Activated CD8-positive, alpha-beta memory T cell treated with anti-CD3 and anti-CD28 coated beads for 24 hours (primary cell): ENCODE measurements around the gene TMEM109.

ENCODE experiments used
- DNase-seq: peaks from one replicate; pipeline ENCODE4 v3.0.0-alpha.2; 2020

Gene TMEM109, protein sequence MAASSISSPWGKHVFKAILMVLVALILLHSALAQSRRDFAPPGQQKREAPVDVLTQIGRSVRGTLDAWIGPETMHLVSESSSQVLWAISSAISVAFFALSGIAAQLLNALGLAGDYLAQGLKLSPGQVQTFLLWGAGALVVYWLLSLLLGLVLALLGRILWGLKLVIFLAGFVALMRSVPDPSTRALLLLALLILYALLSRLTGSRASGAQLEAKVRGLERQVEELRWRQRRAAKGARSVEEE

GRCh38 chr11:60913793-60914632 lies at the start of gene TMEM109:
Gene TMEM109 (plus strand): TSS chr11:60914158. CDS start chr11:60919694, 5,536 bp downstream.
- peak; percentile 93 for DNase-seq

DNA sequence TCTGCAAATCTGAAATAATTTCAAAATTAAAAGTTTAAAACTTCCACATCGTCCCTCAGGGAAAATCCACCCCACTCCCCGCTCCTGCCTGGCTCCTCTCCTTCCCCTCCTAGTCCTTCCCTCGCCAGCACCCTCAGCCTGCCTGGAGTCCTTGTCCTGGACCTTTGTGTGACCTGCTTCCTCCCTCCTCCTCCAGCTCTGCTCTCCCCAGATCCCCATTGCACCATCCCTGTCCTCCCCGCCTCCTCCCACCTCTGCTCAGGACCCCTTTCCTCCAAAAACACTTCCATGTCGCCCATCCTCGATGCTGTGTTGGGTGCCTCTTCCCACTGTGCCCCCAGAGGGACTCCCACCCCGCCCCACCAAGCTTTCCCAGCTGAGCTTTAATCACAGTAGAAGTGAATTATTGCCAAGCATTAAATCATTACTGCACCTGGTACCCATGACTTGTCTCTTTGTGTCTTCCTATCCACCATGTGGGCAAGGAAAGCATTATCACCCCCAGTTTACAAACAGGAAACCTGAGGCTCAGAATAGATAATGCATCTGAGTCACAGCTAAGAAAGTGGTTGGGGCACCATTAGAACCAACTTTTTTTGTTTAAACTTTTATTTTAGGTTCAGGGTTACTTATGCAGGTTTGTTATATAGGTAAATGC lies 49.0 kb upstream of the TMEM109 start:
- DNase-seq: peak; percentile 24

DNA sequence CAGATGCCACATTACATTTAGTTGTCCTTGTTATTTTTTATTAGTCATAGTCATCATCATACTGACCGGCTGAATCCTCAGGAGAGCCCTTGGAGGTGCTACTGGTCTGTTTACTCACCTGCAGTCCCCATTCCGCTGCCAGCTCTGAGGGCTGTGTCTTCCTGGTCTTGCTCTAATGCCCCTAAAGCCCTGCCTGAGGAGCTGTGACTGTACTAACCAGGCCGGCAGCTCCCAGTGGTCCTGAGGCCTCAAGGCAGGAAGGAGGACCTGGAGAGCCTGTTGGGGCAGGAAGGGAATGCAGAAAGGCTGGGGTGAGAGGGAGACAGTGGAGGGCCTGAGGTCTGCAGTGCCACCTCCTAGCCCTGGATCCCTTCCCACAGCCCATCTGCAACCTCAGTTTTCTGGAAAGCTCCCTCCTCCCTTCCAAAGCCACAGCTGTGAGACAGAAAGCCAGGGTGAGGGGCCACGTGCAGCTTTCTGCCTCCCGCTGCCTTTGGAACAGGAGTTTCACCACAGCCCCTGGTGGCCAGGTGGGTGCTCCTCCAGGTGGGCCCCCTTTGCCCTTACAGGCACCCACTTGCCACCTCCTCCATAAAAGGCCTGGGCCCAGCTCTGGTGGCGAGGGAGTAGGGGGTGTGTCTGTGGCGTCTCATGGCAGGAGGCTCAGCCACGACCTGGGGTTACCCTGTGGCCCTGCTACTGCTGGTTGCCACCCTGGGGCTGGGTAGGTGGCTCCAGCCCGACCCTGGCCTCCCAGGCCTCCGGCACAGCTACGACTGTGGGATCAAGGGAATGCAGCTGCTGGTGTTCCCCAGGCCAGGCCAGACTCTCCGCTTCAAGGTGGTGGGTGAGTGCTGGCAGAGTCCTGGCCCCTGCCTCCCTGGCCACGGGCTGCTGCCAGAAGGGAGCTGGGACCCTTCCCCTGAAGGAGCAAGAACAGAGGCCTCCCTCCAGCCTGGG lies 46.8 kb upstream of the TMEM109 start, which contains the start of gene ZP1:
Gene ZP1, plus strand, starts transcription at position 632 of the 960 bp plus-strand sequence. Its CDS starts 20 bp downstream, at position 652.
- peak; percentile 51 for DNase-seq

- peak; percentile 55 for DNase-seq
These were observed 45.9 kb upstream of the TMEM109 start for GRCh38 chr11:60867871-60868681.

GRCh38 chr11:60868682-60869450 lies 45.1 kb upstream of the TMEM109 start:
- peak; percentile 52 for DNase-seq

DNA sequence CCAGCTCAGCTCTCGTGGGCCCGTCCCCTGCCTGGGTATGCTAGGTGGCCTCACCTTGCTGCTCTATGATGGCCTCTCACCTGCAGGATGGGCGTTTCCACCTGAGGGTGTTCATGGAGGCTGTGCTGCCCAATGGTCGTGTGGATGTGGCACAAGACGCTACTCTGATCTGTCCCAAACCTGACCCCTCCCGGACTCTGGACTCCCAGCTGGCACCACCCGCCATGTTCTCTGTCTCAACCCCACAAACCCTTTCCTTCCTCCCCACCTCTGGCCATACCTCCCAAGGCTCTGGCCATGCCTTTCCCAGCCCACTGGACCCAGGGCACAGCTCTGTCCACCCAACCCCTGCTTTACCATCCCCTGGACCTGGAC lies 44.5 kb upstream of the TMEM109 start:
- DNase-seq: peak; percentile 45

DNA sequence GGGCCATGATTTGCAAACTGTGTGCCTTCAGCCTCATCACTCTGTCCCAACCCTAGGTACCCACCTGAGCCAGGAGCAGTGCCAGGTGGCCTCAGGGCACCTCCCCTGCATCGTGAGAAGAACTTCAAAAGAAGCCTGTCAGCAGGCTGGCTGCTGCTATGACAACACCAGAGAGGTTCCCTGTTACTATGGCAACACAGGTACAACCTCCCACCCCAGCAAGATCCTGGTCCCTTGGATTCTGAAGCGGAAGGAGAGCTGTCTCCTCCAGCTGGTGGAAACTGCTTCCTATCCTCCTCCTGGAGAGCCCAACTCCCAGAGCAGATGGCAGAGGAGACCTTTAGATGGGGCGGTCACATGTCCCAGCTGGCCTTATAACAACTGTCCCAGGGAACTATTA lies 43.7 kb upstream of the TMEM109 start:
- DNase-seq: peak; percentile 51

- peak; percentile 53 for DNase-seq
These were observed 43.1 kb upstream of the TMEM109 start for GRCh38 chr11:60870733-60871377.

DNA sequence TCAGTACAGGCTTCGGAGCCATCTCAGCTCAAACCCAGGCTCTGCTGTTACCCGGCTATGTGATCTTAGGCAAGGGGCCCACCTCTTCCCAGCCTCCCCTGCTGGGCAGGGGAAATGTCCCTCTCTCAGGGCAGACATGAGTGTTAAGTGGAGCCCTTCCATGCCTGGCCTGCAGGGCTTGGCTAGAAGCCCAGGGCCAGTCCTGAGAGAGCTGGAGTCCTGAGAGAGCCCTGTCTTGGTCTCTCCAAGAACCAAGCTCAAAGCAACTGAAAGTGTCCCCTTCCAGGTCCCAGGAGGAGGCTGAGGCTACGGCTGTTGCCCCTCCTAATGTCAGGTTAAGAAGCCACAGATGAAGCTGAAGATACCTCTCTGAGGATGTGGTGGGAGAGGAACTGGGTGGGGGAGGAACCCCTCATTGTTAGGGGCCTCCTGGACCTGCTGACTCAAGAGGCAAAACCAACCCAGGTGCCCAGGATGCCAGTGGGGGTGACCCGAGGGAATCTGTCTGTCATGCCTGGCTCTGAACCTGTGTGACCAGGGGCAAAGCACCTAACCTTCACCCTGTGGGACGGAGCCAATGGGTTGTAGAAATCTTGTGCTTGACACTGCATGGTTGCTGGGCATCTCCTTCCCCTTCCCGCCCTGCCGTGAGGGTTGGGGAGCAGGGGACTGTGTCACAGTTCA lies 42.4 kb upstream of the TMEM109 start:
- peak; percentile 60 for DNase-seq

- DNase-seq: peak; percentile 55
These were observed 41.6 kb upstream of the TMEM109 start for GRCh38 chr11:60872124-60872960.

DNA sequence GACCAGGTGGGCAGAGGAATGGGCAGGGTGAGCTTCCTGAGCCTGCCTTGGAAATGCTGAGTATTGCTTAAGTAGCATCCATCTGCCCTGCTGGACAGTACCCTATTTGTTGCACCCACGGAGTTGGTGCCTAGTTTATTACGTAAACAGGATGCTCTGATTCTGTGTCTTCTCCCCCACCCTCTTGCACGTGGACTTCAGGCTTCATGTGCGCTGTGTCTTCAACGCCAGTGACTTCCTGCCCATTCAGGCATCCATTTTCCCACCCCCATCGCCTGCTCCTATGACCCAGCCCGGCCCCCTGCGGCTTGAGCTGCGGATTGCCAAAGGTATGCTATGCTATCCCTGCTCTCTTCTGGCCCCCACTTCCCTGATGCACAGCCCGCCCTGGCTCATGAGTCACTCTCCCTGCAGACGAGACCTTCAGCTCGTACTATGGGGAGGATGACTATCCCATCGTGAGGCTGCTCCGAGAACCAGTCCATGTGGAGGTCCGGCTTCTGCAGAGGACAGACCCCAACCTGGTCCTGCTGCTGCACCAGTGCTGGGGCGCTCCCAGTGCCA lies 40.9 kb upstream of the TMEM109 start:
- DNase-seq: peak; percentile 57

DNA sequence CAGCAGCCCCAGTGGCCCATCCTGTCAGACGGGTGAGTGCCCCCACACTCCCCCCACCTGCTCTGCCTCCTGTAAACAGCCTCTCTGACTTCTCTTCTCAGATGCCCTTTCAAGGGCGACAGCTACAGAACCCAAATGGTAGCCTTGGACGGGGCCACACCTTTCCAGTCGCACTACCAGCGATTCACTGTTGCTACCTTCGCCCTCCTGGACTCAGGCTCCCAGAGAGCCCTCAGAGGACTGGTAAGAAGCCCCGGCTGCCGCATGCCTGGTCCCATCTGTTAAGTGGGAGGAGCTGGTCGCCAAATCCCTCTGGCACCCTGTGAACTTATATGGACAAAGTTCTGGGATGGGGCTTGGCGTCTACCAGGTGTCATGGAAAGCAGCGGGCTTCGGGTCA lies 40.4 kb upstream of the TMEM109 start:
- no peak for DNase-seq

DNA sequence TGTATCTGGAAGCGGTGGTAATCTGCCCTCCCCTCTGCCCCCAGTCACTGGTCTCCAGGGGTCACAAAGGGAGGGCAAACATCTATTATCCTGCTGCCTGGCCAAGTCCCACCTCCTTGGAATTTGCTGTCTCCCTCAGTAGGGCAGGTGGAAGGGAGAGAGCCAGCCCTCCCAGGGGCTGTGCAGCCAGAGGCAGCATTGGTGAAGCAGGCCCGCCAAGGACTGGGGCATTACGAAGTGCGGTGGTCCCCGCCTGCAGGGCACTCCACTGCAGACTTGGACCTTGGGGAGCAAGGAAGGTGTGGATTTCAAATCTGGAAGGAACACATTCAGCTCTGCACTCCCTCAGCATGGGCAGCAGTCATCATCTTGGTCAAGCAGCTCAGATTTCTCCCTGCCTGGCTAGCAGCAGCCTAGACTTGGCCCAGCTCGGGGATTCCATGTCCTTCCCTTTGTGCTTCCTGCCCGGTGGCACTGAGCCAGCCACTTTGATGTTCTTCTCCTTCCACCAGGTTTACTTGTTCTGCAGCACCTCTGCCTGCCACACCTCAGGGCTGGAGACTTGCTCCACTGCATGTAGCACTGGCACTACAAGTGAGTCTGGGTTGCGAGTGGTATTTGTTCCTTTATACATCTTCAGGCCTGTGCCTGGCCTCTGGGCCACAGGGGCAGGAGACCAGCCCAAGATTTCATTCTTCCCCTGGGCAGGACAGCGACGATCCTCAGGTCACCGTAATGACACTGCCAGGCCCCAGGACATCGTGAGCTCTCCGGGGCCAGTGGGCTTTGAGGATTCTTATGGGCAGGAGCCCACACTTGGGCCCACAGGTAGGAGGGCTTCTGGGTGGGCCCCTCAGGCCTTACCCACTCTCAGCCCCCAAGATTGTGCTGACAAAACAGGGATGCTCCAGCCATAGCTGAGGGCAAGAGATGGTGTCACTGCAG lies 39.3 kb upstream of the TMEM109 start:
- peak; percentile 51 for DNase-seq

DNA sequence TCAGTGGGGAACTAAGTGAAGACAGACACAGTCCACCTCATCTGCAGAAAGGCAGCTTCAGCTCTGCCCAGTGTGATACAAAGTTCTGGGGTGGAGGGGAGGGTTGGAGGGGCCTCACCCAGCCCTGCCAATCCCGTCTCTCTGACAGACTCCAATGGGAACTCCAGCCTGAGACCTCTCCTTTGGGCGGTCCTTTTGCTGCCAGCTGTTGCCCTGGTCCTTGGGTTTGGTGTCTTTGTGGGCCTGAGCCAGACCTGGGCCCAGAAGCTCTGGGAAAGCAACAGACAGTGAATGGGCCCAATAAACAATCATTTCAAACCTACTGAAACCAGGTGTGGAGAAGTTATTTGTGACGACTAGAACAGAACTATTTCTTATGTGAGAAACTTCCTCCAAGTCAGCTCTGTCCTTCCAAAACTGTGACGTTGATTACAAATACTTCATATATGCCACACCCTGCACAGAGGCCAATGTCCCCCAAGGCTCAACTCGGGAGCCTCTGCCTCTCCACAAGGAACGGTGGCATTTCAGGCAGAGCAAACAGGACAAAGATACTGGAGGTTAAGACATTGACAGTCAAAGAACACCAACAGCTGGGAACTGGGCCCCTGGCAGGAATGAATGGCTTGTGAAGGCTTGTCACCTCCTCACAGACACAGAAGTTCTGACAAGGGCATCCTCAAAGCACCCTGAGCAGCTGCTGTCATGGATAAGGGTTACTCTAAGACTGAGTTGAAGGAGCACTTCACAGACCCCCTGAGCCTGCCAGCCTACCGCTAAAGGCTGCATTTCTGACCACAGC lies 38.4 kb upstream of the TMEM109 start:
- DNase-seq: no peak

GRCh38 chr11:60876168-60876485 lies 37.8 kb upstream of the TMEM109 start:
- DNase-seq: no peak
